Stimulated activated CD4-positive, alpha-beta T cell treated with anti-CD3 and anti-CD28 coated beads, Interleukin-4, amount 100 ng/mL, for 1 hour (primary cell): ENCODE data around the gene MARK3.

Source experiments
- DNase-seq: peaks from one replicate; pipeline ENCODE4 v3.0.0-alpha.2; 2020

Gene MARK3

GRCh38 chr14:103528587-103529382 is 143.6 kb downstream of the MARK3 start, which contains the start of gene TRMT61A:
Gene TRMT61A (plus strand): TSS chr14:103529196. CDS start chr14:103529979, 783 bp downstream.
- DNase-seq: peak; percentile 79

DNA sequence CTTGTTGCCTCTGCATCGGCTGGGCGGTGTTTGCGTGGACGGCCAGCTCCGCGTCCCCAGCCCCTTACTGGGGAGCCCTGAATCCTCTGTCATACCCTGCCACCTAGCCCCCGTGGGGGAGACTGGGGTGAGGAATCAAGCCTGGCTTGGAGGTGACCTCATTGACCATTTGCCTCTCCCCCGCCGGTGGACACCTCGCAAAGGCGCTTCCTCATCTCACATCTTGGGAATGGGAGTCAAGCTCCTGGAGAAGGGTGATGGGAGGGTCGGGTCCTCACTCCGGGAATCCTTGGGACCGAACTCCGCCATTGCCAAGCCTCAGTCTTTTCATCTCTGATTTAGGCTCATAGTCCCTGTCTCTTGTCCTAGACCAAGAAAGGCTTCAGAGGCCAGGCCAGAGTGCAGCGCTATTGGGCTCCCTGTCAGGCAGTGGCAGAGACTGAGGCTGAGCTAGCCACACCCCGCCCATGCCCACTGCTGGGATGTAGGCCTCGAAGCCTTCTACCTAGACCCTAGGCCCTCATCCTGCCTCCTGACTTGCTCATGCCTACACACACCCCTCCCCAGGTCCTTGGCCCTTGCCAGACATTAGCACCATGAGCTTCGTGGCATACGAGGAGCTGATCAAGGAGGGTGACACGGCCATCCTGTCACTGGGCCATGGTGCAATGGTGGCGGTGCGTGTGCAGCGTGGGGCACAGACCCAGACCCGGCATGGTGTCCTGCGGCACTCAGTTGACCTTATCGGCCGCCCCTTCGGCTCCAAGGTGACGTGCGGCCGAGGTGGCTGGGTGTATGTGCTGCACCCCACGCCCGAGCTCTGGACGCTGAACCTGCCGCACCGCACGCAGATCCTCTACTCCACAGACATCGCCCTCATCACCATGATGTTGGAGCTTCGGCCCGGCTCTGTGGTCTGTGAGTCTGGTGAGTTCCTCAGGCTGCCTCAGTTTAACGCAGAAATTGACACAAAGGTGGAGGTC is 144.5 kb downstream of the MARK3 start:
- no peak for DNase-seq

GRCh38 chr14:103530390-103530789 is 145.2 kb downstream of the MARK3 start:
- no peak for DNase-seq

GRCh38 chr14:103530831-103531230 is 145.6 kb downstream of the MARK3 start:
- no peak for DNase-seq

- no peak for DNase-seq
Observed at GRCh38 chr14:103531421-103532215, 146.4 kb downstream of the MARK3 start.

DNA sequence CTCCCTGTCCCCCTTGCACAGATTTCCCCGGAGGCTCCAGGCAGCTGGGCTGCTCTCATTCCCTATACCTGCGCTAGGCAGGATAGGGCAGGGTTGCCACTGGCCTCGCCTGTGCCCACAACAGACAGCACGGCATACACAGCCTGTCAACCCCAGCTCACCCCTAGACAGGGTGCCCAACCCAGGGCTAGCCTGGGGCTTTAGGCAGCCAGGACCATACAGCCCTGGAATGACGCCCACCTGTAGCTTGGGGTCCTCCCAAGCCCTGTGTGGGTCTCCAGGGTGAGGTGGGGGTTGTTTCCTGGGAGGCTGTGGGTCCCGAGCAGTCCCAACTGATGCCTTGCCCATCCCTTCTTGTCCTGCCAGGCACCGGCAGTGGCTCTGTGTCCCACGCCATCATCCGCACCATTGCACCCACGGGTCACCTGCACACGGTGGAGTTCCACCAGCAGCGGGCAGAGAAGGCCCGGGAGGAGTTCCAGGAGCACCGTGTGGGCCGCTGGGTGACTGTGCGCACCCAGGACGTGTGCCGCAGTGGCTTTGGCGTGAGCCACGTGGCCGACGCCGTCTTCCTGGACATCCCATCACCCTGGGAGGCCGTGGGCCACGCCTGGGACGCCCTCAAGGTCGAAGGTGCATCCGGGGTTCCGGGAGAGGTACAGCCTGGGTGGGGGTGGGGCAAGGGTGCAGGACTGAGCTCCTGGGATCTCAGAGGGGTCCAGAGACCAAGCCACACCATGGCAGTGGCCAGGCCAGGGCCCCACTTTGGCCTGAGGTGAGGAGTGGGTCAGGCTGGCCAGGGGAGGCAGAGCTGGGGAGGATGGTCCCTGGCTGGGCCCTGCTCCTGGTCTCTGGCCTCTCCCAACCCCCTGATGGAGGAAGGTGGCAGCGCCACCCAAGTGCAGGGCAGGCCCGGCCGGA is 147.3 kb downstream of the MARK3 start:
- no peak for DNase-seq

GRCh38 chr14:103533137-103533998 is 148.2 kb downstream of the MARK3 start:
- no peak for DNase-seq

DNA sequence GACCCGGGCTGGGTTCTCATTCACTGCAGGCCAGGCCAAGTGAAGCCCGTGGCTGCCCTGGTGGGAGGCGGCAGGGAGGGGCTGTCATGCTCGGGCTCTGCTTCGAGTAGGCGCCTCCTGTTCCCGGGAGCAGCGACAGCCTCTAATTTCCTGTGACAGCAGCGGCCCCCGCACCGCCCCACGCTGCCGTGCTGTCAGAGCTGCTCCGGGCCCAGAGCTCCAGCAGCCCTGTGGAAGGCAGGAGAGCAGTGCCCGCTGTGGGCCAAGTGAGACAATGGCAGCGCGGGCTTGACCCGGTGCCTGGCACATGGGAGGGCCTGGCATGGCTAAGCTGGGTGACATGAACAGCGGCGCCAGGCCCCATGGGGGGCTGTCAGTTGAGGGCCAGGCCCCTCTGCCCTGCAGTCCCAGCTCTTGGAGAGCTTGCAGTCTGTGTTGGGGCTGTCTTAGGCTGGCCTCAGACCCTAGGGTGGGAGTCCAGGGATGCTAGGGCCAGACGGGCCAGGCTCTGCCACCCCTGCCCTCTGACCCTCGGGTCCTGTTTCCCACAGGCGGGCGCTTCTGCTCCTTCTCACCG is 148.9 kb downstream of the MARK3 start:
- no peak for DNase-seq

- DNase-seq: no peak
Observed at GRCh38 chr14:103534576-103535061, 149.4 kb downstream of the MARK3 start.

DNA sequence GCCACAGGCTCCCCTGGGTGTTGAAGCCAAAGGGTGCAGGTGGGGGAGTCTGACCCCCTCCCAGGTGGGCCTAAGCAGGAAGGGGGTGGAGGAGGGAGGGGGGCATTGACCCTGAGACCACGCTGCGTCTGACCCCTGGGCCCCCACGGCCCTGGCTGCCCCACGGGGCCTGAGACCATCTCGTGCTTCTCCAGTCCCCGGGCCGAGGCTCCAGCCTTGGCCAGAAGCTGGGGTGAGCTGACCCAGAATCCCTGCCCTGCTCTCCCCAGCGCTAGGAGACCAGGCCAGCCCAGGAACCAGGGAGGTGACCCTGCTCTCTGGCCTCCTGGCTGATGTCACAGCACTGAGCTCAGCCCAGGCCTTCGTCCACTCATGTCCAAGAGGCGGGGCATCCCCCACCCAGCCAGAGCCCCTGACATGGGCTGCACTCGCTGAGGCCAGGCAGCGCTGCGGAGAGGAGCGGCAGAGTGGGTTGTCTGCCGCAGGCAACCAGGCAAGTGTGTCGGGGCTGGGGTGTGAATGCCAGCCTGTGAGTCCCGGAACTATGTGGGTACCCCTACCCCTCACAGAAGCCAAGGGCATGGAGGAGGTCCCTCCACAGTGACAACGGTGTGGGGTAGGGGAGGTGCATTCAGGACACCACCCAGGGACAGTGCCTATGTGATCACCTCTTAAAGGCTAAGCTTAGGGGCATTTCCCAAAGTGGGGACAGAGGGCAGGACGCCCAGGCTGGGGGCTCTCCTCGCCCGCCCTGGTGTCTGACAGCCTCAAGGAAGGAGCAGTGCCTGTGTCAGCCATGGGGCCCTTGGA is 150.1 kb downstream of the MARK3 start:
- no peak for DNase-seq

- no peak for DNase-seq
Observed at GRCh38 chr14:103535891-103536565, 150.8 kb downstream of the MARK3 start.

DNA sequence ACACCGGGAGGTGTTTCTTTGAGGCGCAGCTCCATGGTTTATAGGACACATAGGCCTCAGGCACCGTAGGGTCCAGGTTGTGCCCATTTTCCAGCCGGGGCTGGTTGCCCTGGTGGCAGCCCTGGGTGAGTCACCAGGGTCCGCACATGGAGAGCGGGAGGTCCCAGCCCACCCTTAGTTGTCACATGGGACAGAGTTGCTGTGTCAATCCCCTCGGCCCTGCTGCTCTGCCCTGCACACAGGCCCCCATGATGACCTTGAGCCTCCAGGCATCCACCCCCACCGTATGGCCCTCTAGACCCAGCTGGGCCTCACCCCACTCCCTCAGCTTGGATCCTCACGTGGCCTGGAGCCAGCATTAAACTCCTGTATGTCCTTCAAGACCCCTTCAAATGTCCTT is 151.5 kb downstream of the MARK3 start:
- no peak for DNase-seq

- DNase-seq: no peak
Observed at GRCh38 chr14:103537175-103537990, 152.2 kb downstream of the MARK3 start.

GRCh38 chr14:103538291-103539055 is 153.3 kb downstream of the MARK3 start:
- DNase-seq: no peak

DNA sequence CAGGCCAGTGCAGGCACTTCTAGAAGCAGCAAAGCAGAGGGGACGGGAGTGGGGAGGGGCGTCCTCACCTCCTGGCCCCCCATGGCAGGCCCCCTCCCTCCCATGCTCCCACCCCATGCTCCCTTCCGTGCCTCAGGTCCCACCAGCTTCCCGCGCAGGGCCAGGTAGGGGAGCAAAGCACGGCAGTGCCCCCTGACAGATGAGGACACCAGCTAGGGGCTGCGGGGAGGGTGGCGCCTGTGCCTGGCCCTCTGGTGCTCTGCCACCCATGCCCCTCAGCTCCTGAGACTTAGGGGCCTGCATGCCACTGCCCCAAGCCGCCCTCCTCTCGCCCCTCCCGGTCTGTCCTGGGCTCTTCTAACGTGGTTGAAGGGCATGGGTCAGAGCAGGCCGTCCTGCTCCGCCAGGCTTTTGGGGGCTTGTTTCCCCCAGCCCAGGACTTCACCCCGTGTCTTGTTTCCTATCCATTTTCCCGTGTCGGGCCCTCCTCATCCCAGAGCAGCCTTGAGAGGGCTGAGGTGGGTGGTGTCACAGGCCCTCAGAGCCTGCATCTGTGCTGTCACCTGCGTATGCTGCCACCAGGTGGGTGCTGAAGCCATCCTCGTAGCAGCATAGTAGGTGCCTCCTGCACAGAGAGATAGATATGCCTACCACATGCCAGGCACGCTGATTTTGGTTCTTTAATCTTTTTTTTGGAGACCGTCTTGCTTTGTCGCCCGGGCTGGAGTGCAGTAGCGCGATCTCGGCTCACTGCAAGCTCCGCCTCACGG is 154.0 kb downstream of the MARK3 start:
- no peak for DNase-seq
